H9 (cell line): ENCODE data around the gene MAPK8IP3. TPM values are rescaled to one million over a fixed set of nuclear protein-coding genes. Genes with fewer than 3 reads are reported as not detected.

Experiments
- DNase-seq: peaks from one replicate; pipeline ENCODE4 v3.0.0-alpha.2; 2017
- H2AFZ ChIP-seq: one replicate; pipeline ENCODE4 v1.6.1; 2013; ENCODE audit warnings: mild to moderate bottlenecking, low read length, control low read depth, moderate library complexity
- H2AK5ac ChIP-seq: 2 replicates; pipeline ENCODE4 v1.6.1; 2013; ENCODE audit warnings: low read length, control low read depth, mixed read lengths; ENCODE audit not compliant: insufficient read length
- H2BK120ac ChIP-seq: one replicate; pipeline ENCODE4 v1.6.1; 2013; ENCODE audit warnings: low read depth, mild to moderate bottlenecking, low read length, control low read depth, inconsistent platforms; ENCODE audit not compliant: poor library complexity, severe bottlenecking
- H2BK12ac ChIP-seq: 2 replicates; pipeline ENCODE4 v1.6.1; 2013; ENCODE audit warnings: low read length, control low read depth, mixed read lengths, low read depth; ENCODE audit not compliant: insufficient read length
- H2BK15ac ChIP-seq: 2 replicates; pipeline ENCODE4 v1.6.1; 2013; ENCODE audit warnings: low read depth, low read length, control low read depth
- H2BK20ac ChIP-seq: one replicate; pipeline ENCODE4 v1.6.1; 2013; ENCODE audit warnings: low read depth, mild to moderate bottlenecking, low read length, control low read depth, inconsistent platforms; ENCODE audit not compliant: poor library complexity, severe bottlenecking
- H2BK5ac ChIP-seq: 2 replicates; pipeline ENCODE4 v1.6.1; 2013; ENCODE audit warnings: low read length, control low read depth, mixed read lengths; ENCODE audit not compliant: insufficient read length
- H3K14ac ChIP-seq: 2 replicates; pipeline ENCODE4 v1.6.1; 2013; ENCODE audit warnings: low read length, control low read depth; ENCODE audit not compliant: insufficient read depth
- H3K18ac ChIP-seq: 2 replicates; pipeline ENCODE4 v1.6.1; 2013; ENCODE audit warnings: low read depth, mild to moderate bottlenecking, mixed read lengths, low read length, control low read depth; ENCODE audit not compliant: insufficient read length
- H3K23ac ChIP-seq: 2 replicates; pipeline ENCODE4 v1.6.1; 2013; ENCODE audit warnings: low read length, control low read depth, mixed read lengths, low read depth; ENCODE audit not compliant: insufficient read length
- H3K23me2 ChIP-seq: 2 replicates; pipeline ENCODE4 v1.6.1; 2013; ENCODE audit warnings: low read depth, mild to moderate bottlenecking, mixed read lengths, low read length, control low read depth; ENCODE audit not compliant: insufficient read length, poor library complexity, severe bottlenecking
- H3K27ac ChIP-seq: 2 replicates; pipeline ENCODE4 v1.5.1; 2013; ENCODE audit warnings: low read length, control low read depth, mixed read lengths, low read depth; ENCODE audit not compliant: insufficient read length
- H3K27me3 ChIP-seq: 2 replicates; pipeline ENCODE4 v1.6.1; 2013; ENCODE audit warnings: low read length, control low read depth, inconsistent platforms; ENCODE audit not compliant: insufficient read depth
- H3K4ac ChIP-seq: 2 replicates; pipeline ENCODE4 v1.6.1; 2013; ENCODE audit warnings: low read depth, mild to moderate bottlenecking, control low read depth, inconsistent platforms, low read length, moderate library complexity
- H3K4me1 ChIP-seq: 2 replicates; pipeline ENCODE4 v1.6.1; 2013; ENCODE audit warnings: low read length, control low read depth, inconsistent platforms; ENCODE audit not compliant: insufficient read depth
- H3K4me2 ChIP-seq: 2 replicates; pipeline ENCODE4 v1.6.1; 2013; ENCODE audit warnings: low read length, control low read depth, mixed read lengths; ENCODE audit not compliant: insufficient read length, insufficient read depth
- H3K56ac ChIP-seq: 2 replicates; pipeline ENCODE4 v1.6.1; 2013; ENCODE audit warnings: low read depth, mild to moderate bottlenecking, mixed read lengths, low read length, control low read depth; ENCODE audit not compliant: insufficient read length
- H3K79me1 ChIP-seq: 2 replicates; pipeline ENCODE4 v1.6.1; 2013; ENCODE audit warnings: low read depth, mild to moderate bottlenecking, moderate library complexity, low read length, control low read depth, inconsistent platforms; ENCODE audit not compliant: insufficient read depth, poor library complexity, severe bottlenecking
- H3K79me2 ChIP-seq: 2 replicates; pipeline ENCODE4 v1.6.1; 2013; ENCODE audit warnings: low read length, control low read depth, inconsistent platforms; ENCODE audit not compliant: insufficient read depth
- H3K9ac ChIP-seq: 2 replicates; pipeline ENCODE4 v1.6.1; 2013; ENCODE audit warnings: low read length, control low read depth, mixed read lengths; ENCODE audit not compliant: insufficient read length; ENCODE audit errors: extremely low read depth
- H3K9me3 ChIP-seq: one replicate; pipeline ENCODE4 v1.6.1; 2013; ENCODE audit warnings: low read depth, low read length, inconsistent platforms; ENCODE audit not compliant: control insufficient read depth
- H3T11ph ChIP-seq: one replicate; pipeline ENCODE4 v1.6.1; 2013; ENCODE audit warnings: mild to moderate bottlenecking, low read length, control low read depth, inconsistent platforms
- H4K20me1 ChIP-seq: one replicate; pipeline ENCODE4 v1.6.1; 2013; ENCODE audit not compliant: control insufficient read depth, insufficient read length, insufficient read depth
- H4K5ac ChIP-seq: 2 replicates; pipeline ENCODE4 v1.6.1; 2013; ENCODE audit warnings: low read depth, mild to moderate bottlenecking, mixed read lengths, low read length, control low read depth; ENCODE audit not compliant: insufficient read length
- H4K8ac ChIP-seq: replicated peaks from 2 replicates; pipeline ENCODE4 v1.6.1; 2013; ENCODE audit warnings: low read length, control low read depth, mixed read lengths, low read depth; ENCODE audit not compliant: insufficient read length
- H4K91ac ChIP-seq: 2 replicates; pipeline ENCODE4 v1.6.1; 2013; ENCODE audit warnings: low read depth, mild to moderate bottlenecking, moderate library complexity, mixed read lengths, low read length, control low read depth; ENCODE audit not compliant: insufficient read length
- H3K27ac Mint-ChIP-seq, 3 experiments: 2 replicates in 2 of 3; 3 replicates in 1 of 3; pipeline ENCODE4 v1.8.0; 2020 to 2021; ENCODE audit warnings: mixed read lengths in 3 of 3, mild to moderate bottlenecking in 1 of 3, moderate library complexity in 1 of 3
- H3K27me3 Mint-ChIP-seq: 2 replicates; pipeline ENCODE4 v1.8.0; 2021; ENCODE audit warnings: low read depth, mild to moderate bottlenecking, moderate library complexity, mixed read lengths
- H3K36me3 Mint-ChIP-seq, 3 experiments: 2 replicates in 2 of 3; 3 replicates in 1 of 3; pipeline ENCODE4 v1.8.0; 2020 to 2021; ENCODE audit warnings: low read depth in 3 of 3, mixed read lengths in 3 of 3; ENCODE audit not compliant: insufficient read depth in 1 of 3
- H3K4me1 Mint-ChIP-seq, 2 experiments: 2 replicates each; pipeline ENCODE4 v1.8.0; 2020; ENCODE audit warnings: mixed read lengths in 2 of 2
- H3K4me3 Mint-ChIP-seq, 2 experiments: 2 replicates in 1 of 2; 3 replicates in 1 of 2; pipeline ENCODE4 v1.8.0; 2020 to 2021; ENCODE audit warnings: mild to moderate bottlenecking in 2 of 2, mixed read lengths in 2 of 2, moderate library complexity in 1 of 2
- H3K9me3 Mint-ChIP-seq, 2 experiments: 2 replicates in 1 of 2; 3 replicates in 1 of 2; pipeline ENCODE4 v1.8.0; 2020; ENCODE audit warnings: mild to moderate bottlenecking in 2 of 2, mixed read lengths in 2 of 2, moderate library complexity in 1 of 2
- CTCF ChIP-seq: fragments of 200-600 bp; sonication (generic); conservative IDR thresholded peaks from 3 replicates; pipeline ENCODE4 v1.8.0; 2021; ENCODE audit warnings: antibody characterized with exemption, mild to moderate bottlenecking
- WGBS: extraction: QIAGEN DNeasy Blood & Tissue Kit; methylation state at CpG from one replicate; pipeline ENCODE4 v1.1.7; 2013; ENCODE audit warnings: missing lambda C conversion rate, low lambda C conversion rate, mixed read lengths; ENCODE audit not compliant: insufficient read length; ENCODE audit errors: extremely low coverage; 5-methylcytosine and 5-hydroxymethylcytosine counted together
- total RNA-seq: library from RNA; stranded (reverse); gene quantifications from 2 replicates; pipeline ENCODE4 v1.2.1, GENCODE V29; 2021

The MAPK8IP3 gene
- total RNA-seq, 1 experiment from 2014 or later: 51.3 TPM

GRCh38 chr16:1666316-1666715, 39.7 kb upstream of the MAPK8IP3 start:
- no peak overlapping the region for H3K18ac ChIP-seq
- H3K9ac ChIP-seq: no peak overlapping the region
- H2AFZ ChIP-seq: no peak overlapping the region
- H3K4me1 Mint-ChIP-seq: no peaks in the 10 kb centered on the region
- no peak overlapping the region for H2BK12ac ChIP-seq
- H3K4ac ChIP-seq: no peak overlapping the region
- H3K23ac ChIP-seq: no peak overlapping the region
- no peak overlapping the region for H2BK15ac ChIP-seq
- no peaks in the 10 kb centered on the region for H3K27me3 Mint-ChIP-seq
- no CpG with 5 or more reads among the region's 13 CpGs for WGBS
- no peaks in the 10 kb centered on the region for H3K9me3 ChIP-seq
- no peak overlapping the region for H2BK20ac ChIP-seq
- H3K56ac ChIP-seq: no peak overlapping the region
- H3K4me1 ChIP-seq: no peaks in the 10 kb centered on the region
- no peaks in the 10 kb centered on the region; a peak in 1 of 5 replicates for H3K9me3 Mint-ChIP-seq
- DNase-seq: no peak
- no peak overlapping the region for H3K14ac ChIP-seq
- no peak overlapping the region for H3K4me3 Mint-ChIP-seq
- no peak overlapping the region for H3T11ph ChIP-seq
- no peak overlapping the region for H4K91ac ChIP-seq
- no peak overlapping the region for H3K27ac ChIP-seq
- no peak overlapping the region for H3K4me2 ChIP-seq
- no peak overlapping the region for H2AK5ac ChIP-seq
- H4K20me1 ChIP-seq: no peaks in the 10 kb centered on the region
- no peak for TF ChIP-seq CTCF
- H3K23me2 ChIP-seq: no peaks in the 10 kb centered on the region
- no peaks in the 10 kb centered on the region for H3K27me3 ChIP-seq
- H3K27ac Mint-ChIP-seq: no peak overlapping the region; a peak in 1 of 7 replicates
- no peak overlapping the region for H4K5ac ChIP-seq
- H3K79me1 ChIP-seq: no peaks in the 10 kb centered on the region
- no peaks in the 10 kb centered on the region for H3K79me2 ChIP-seq
- peaks cover 27 to 95% (median 74%) of the 10 kb centered on the region in 3 experiments; a peak in 6 of 7 replicates for H3K36me3 Mint-ChIP-seq
- no peak overlapping the region for H2BK120ac ChIP-seq
- H2BK5ac ChIP-seq: no peak overlapping the region
- H4K8ac ChIP-seq: no peak overlapping the region
